ENCODE data around the gene RSRC1. TPM values are rescaled to one million over a fixed set of nuclear protein-coding genes. Genes with fewer than 3 reads are reported as not detected.
"Not testable (repeated sequence)": the region's sequence is repeated elsewhere in the genome, so short reads cannot be mapped to it uniquely, and the experiment has no call there.

Gene RSRC1
- polyA plus RNA-seq, 1 donor (not counting 4 experiments of a cell fraction or from before 2014, with no cell fraction given): 11.1 TPM

GRCh38 chr3:158508481-158508880 is 398.6 kb downstream of the RSRC1 start:
- H2AFZ ChIP-seq (ENCODE audit: control insufficient read depth, low read length): no peak overlapping the region
- DNase-seq (ENCODE audit: low read depth, low spot score) (no peak), FAIRE-seq (no peak)
- dilution Hi-C loops (cut with MboI; ENCODE audit: extremely low pct_ligation_motif_present, low sequenced_read_pairs): no loop called here
- H4K20me1 ChIP-seq (ENCODE audit: control insufficient read depth, extremely low read depth, insufficient read depth, low read length): no peaks in the 10 kb centered on the region
- H3K4me1 ChIP-seq (ENCODE audit: control insufficient read depth, extremely low read depth, insufficient read depth, low read length): no peaks in the 10 kb centered on the region
- H3K79me2 ChIP-seq (ENCODE audit: control insufficient read depth, insufficient read depth, low read length): no peaks in the 10 kb centered on the region
- no peak overlapping the region for H3K4me2 ChIP-seq (ENCODE audit: control insufficient read depth, extremely low read depth, insufficient read depth, low read depth, low read length)
- no peak overlapping the region for H3K27ac ChIP-seq (ENCODE audit: control insufficient read depth, insufficient read depth, low read length)
- no peak overlapping the region for H3K9ac ChIP-seq (ENCODE audit: control insufficient read depth, extremely low read depth, insufficient read depth, low read length)
- no peak overlapping the region for H3K4me3 ChIP-seq (ENCODE audit: control insufficient read depth in 2 of 3, extremely low read depth in 1 of 3, insufficient read depth in 2 of 3, low read depth in 1 of 3, low read length in 3 of 3)
- no peak for TF ChIP-seq EZH2 (IDR thresholded peaks at IDR 0.05; ENCODE audit: low read length)
- TF ChIP-seq, protein P1, sequence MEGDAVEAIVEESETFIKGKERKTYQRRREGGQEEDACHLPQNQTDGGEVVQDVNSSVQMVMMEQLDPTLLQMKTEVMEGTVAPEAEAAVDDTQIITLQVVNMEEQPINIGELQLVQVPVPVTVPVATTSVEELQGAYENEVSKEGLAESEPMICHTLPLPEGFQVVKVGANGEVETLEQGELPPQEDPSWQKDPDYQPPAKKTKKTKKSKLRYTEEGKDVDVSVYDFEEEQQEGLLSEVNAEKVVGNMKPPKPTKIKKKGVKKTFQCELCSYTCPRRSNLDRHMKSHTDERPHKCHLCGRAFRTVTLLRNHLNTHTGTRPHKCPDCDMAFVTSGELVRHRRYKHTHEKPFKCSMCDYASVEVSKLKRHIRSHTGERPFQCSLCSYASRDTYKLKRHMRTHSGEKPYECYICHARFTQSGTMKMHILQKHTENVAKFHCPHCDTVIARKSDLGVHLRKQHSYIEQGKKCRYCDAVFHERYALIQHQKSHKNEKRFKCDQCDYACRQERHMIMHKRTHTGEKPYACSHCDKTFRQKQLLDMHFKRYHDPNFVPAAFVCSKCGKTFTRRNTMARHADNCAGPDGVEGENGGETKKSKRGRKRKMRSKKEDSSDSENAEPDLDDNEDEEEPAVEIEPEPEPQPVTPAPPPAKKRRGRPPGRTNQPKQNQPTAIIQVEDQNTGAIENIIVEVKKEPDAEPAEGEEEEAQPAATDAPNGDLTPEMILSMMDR (optimal IDR thresholded peaks at IDR 0.05 in 1 of 3, IDR thresholded peaks at IDR 0.05 in 1 of 3, conservative IDR thresholded peaks at IDR 0.05 in 1 of 3; ENCODE audit: extremely low read depth in 1 of 3, insufficient read depth in 2 of 3, low read length in 3 of 3): no peak
- no peaks in the 10 kb centered on the region for H3K9me3 ChIP-seq (ENCODE audit: control insufficient read depth, low read depth, low read length)
- H3K27me3 ChIP-seq (ENCODE audit: control insufficient read depth, extremely low read depth, insufficient read depth, low read length): no peaks in the 10 kb centered on the region
- H3K9me1 ChIP-seq (ENCODE audit: control insufficient read depth, extremely low read depth, insufficient read depth, low read length): no peaks in the 10 kb centered on the region
- H3K36me3 ChIP-seq (ENCODE audit: control insufficient read depth in 2 of 2, extremely low read depth in 1 of 2, insufficient read depth in 2 of 2, low read length in 2 of 2): no peaks in the 10 kb centered on the region

GRCh38 chr3:158509891-158510290 is 400.0 kb downstream of the RSRC1 start:
- Histone ChIP-seq H3K4me2 (ENCODE audit: control insufficient read depth, extremely low read depth, insufficient read depth, low read depth, low read length) (no peak overlapping the region), H3K9me3 (ENCODE audit: control insufficient read depth, low read depth, low read length) (no peaks in the 10 kb centered on the region), H3K79me2 (ENCODE audit: control insufficient read depth, insufficient read depth, low read length) (no peaks in the 10 kb centered on the region), H2AFZ (ENCODE audit: control insufficient read depth, low read length) (no peak overlapping the region), H3K9ac (ENCODE audit: control insufficient read depth, extremely low read depth, insufficient read depth, low read length) (no peak overlapping the region), H3K36me3 (ENCODE audit: control insufficient read depth in 2 of 2, extremely low read depth in 1 of 2, insufficient read depth in 2 of 2, low read length in 2 of 2) (no peaks in the 10 kb centered on the region), H4K20me1 (ENCODE audit: control insufficient read depth, extremely low read depth, insufficient read depth, low read length) (no peaks in the 10 kb centered on the region), H3K9me1 (ENCODE audit: control insufficient read depth, extremely low read depth, insufficient read depth, low read length) (no peaks in the 10 kb centered on the region), H3K4me3 (ENCODE audit: control insufficient read depth in 2 of 3, extremely low read depth in 1 of 3, insufficient read depth in 2 of 3, low read depth in 1 of 3, low read length in 3 of 3) (no peak overlapping the region), H3K27me3 (ENCODE audit: control insufficient read depth, extremely low read depth, insufficient read depth, low read length) (no peaks in the 10 kb centered on the region), H3K4me1 (ENCODE audit: control insufficient read depth, extremely low read depth, insufficient read depth, low read length) (no peaks in the 10 kb centered on the region), H3K27ac (ENCODE audit: control insufficient read depth, insufficient read depth, low read length) (no peak overlapping the region)
- no peak for TF ChIP-seq EZH2 (IDR thresholded peaks at IDR 0.05; ENCODE audit: low read length)
- TF ChIP-seq, protein P1 (optimal IDR thresholded peaks at IDR 0.05 in 1 of 3, IDR thresholded peaks at IDR 0.05 in 1 of 3, conservative IDR thresholded peaks at IDR 0.05 in 1 of 3; ENCODE audit: extremely low read depth in 1 of 3, insufficient read depth in 2 of 3, low read length in 3 of 3): no peak
- DNase-seq (ENCODE audit: low read depth, low spot score) (no peak), FAIRE-seq (no peak)
- dilution Hi-C loops (cut with MboI; ENCODE audit: extremely low pct_ligation_motif_present, low sequenced_read_pairs): no loop called here

GRCh38 chr3:158516729-158517128 is 406.8 kb downstream of the RSRC1 start:
- H3K4me3 ChIP-seq (ENCODE audit: control insufficient read depth in 2 of 3, extremely low read depth in 1 of 3, insufficient read depth in 2 of 3, low read depth in 1 of 3, low read length in 3 of 3); H2AFZ ChIP-seq (ENCODE audit: control insufficient read depth, low read length); H3K4me2 ChIP-seq (ENCODE audit: control insufficient read depth, extremely low read depth, insufficient read depth, low read depth, low read length); H3K27ac ChIP-seq (ENCODE audit: control insufficient read depth, insufficient read depth, low read length); H4K20me1 ChIP-seq (ENCODE audit: control insufficient read depth, extremely low read depth, insufficient read depth, low read length); H3K79me2 ChIP-seq (ENCODE audit: control insufficient read depth, insufficient read depth, low read length); H3K27me3 ChIP-seq (ENCODE audit: control insufficient read depth, extremely low read depth, insufficient read depth, low read length); dilution Hi-C loops (cut with MboI; ENCODE audit: extremely low pct_ligation_motif_present, low sequenced_read_pairs); H3K36me3 ChIP-seq (ENCODE audit: control insufficient read depth in 2 of 2, extremely low read depth in 1 of 2, insufficient read depth in 2 of 2, low read length in 2 of 2); H3K9me3 ChIP-seq (ENCODE audit: control insufficient read depth, low read depth, low read length); FAIRE-seq; H3K9me1 ChIP-seq (ENCODE audit: control insufficient read depth, extremely low read depth, insufficient read depth, low read length); H3K9ac ChIP-seq (ENCODE audit: control insufficient read depth, extremely low read depth, insufficient read depth, low read length); DNase-seq (ENCODE audit: low read depth, low spot score); H3K4me1 ChIP-seq (ENCODE audit: control insufficient read depth, extremely low read depth, insufficient read depth, low read length): not testable (repeated sequence)

All from keratinocyte (primary cell).